Measurements from ENCODE around the gene SHCBP1L. TPM values are rescaled to one million over a fixed set of nuclear protein-coding genes. Genes with fewer than 3 reads are reported as not detected.

SHCBP1L gene
- total and polyA plus RNA-seq, 9 donors, result not detected

DNA sequence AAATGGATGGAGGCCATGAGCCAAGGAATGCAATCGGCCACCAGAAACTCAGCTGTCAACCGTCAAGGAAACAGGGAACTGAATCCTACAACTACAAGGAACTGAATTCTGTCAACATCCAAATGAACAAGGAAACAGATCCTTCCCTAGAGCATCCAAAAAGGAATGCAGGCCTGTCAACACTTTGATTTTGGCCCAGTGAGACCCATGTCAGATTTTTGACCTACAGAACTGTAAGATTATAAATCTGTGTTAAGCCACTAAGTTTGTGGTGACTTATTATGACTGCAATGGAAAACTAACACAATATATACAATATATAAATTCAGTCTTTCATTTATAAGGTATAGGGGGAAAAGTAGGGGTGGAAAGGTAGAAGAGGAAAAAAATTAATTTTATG, 55.3 kb downstream of the SHCBP1L start:
- no peaks in the 10 kb centered on the region for H3K4me1 ChIP-seq (ENCODE audit: insufficient read depth)
- no peak overlapping the region for H3K4me3 ChIP-seq
- intact Hi-C loops (cut with DNase I), result no loop called here
- no peaks in the 10 kb centered on the region for H3K27me3 ChIP-seq
- DNase-seq, result no peak
- H3K27ac ChIP-seq, result no peak overlapping the region
- WGBS, 3 donors, result 75 to 83% (median 82%) methylated on average over 2 of the region's 2 CpGs
- no peak for TF ChIP-seq POLR2A (IDR thresholded peaks at IDR 0.05)
- no peak for TF ChIP-seq EP300 (IDR thresholded peaks at IDR 0.05)
- TF ChIP-seq, protein P1, sequence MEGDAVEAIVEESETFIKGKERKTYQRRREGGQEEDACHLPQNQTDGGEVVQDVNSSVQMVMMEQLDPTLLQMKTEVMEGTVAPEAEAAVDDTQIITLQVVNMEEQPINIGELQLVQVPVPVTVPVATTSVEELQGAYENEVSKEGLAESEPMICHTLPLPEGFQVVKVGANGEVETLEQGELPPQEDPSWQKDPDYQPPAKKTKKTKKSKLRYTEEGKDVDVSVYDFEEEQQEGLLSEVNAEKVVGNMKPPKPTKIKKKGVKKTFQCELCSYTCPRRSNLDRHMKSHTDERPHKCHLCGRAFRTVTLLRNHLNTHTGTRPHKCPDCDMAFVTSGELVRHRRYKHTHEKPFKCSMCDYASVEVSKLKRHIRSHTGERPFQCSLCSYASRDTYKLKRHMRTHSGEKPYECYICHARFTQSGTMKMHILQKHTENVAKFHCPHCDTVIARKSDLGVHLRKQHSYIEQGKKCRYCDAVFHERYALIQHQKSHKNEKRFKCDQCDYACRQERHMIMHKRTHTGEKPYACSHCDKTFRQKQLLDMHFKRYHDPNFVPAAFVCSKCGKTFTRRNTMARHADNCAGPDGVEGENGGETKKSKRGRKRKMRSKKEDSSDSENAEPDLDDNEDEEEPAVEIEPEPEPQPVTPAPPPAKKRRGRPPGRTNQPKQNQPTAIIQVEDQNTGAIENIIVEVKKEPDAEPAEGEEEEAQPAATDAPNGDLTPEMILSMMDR (IDR thresholded peaks at IDR 0.05), result no peak
- H3K36me3 ChIP-seq, result no peaks in the 10 kb centered on the region
- no peaks in the 10 kb centered on the region for H3K9me3 ChIP-seq

DNA sequence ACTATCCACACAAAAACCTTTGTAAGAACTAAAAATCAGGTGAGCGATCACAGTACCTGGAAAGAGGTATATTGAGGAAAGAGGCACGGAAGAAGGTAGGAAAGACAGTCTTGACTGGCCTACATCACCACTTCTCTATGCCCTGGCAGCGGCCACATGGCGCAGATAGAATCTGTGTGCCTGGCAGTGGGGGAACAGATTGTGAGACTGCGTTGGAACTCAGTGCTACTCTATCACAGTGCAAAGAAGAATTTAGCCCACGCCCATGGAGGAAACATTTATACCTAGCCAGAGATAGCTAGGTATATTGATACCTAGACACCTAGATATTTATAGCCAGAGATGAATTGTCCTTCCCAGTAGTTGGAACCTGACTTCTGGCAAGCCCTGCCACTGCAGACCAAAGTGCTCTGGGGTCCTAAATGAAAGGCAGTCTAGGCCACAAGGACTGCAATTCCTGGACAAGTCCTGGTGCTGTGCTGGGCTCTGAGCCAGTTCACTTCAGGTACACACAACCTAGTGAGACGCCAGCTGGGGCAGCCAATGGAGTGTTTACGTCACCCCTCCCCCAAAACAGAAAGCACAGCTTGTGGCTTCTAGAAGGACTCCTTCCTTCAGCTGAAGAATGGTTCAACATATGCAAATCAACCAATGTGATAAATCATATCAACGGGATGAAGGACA, 61.9 kb downstream of the SHCBP1L start:
- no peaks in the 10 kb centered on the region for H3K9me3 ChIP-seq
- intact Hi-C loops (cut with DNase I), result loop anchor here in 1 of 4 donors (5.0 kb wide), 1 partner anchor 1554 kb away; no protein-coding TSS in a partner anchor
- DNase-seq, result no peak
- no peak overlapping the region for H3K4me3 ChIP-seq
- no peaks in the 10 kb centered on the region for H3K27me3 ChIP-seq
- no peaks in the 10 kb centered on the region for H3K36me3 ChIP-seq
- no peaks in the 10 kb centered on the region for H3K4me1 ChIP-seq (ENCODE audit: insufficient read depth)
- no peak overlapping the region for H3K27ac ChIP-seq
- WGBS, 3 donors, result 86 to 89% (median 87%) methylated on average over 9 of the region's 9 CpGs
- TF ChIP-seq, protein P1 (IDR thresholded peaks at IDR 0.05), result no peak
- TF ChIP-seq POLR2A (IDR thresholded peaks at IDR 0.05), result no peak
- TF ChIP-seq EP300 (IDR thresholded peaks at IDR 0.05), result no peak

DNA sequence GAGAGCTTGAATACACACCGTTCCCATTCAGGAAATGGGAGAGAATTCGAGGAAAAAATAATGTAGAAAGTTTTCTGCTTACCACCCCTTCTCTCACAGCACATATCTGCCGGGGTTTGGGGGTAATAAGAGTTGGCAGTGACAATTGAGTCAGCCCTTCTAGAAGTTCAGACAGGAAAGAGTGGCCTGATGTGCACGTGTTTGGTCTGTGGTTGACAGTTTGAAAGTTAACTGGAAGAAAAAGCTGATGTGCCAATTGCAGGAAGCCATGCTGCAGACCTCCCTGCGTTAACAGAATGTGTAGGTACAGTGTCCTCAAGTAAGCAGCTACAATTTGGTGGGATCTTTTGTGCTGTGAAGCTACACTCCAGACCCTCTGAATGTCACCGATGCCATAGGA, 63.0 kb downstream of the SHCBP1L start:
- intact Hi-C loops (cut with DNase I), result loop anchor here in 1 of 4 donors (5.0 kb wide), 1 partner anchor 1553 kb away; no protein-coding TSS in a partner anchor
- no peak overlapping the region for H3K4me3 ChIP-seq
- no peaks in the 10 kb centered on the region for H3K27me3 ChIP-seq
- 63 to 70% (median 65%) methylated on average over 6 of the region's 6 CpGs for WGBS, 3 donors
- no peak for DNase-seq
- TF ChIP-seq, protein P1 (IDR thresholded peaks at IDR 0.05), result no peak
- no peak for TF ChIP-seq EP300 (IDR thresholded peaks at IDR 0.05)
- TF ChIP-seq POLR2A (IDR thresholded peaks at IDR 0.05), result no peak
- no peaks in the 10 kb centered on the region for H3K9me3 ChIP-seq
- H3K4me1 ChIP-seq (ENCODE audit: insufficient read depth), result no peaks in the 10 kb centered on the region
- H3K27ac ChIP-seq, result no peak overlapping the region
- no peaks in the 10 kb centered on the region for H3K36me3 ChIP-seq

DNA sequence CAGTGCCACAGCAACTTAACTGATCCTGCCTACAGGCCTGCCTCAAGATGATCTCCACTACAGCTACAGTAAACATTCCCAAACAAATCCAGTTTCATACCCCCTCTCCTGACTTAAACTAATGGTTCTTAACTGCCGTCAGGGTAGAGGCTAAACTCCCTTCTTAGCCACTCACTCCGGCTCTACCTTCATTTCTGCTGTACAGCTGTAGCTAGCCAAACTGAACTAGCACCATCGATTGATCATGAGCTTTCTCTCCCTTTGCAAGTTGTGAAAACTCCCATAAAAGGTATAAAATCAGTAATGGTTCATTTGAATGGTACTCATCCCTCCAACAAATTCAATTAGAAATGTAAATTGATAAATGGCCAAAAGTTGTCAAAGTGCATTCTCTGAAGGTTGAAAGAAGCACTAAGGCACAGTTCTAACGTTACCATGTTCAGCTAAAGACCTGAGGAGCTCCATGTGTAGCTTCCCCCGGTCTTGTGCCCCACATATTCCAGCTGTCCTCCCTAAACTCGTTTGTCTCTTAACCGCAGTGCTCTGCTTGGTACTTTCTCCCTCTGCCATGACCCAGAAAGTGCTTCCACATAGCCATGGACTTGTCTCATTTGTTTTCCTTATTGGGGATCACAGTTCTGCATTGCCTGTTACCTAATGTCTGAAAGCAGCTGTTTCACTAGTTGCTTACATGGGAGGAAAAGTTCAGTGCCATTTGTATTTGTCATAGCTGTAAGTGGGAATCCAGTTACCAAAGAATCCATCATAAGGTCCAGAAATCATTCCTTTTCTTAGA, 64.0 kb downstream of the SHCBP1L start:
- Histone ChIP-seq H3K36me3 (no peaks in the 10 kb centered on the region), H3K4me3 (no peak overlapping the region), H3K4me1 (ENCODE audit: insufficient read depth) (no peaks in the 10 kb centered on the region), H3K27ac (no peak overlapping the region), H3K9me3 (no peaks in the 10 kb centered on the region), H3K27me3 (no peaks in the 10 kb centered on the region)
- no peak for DNase-seq
- TF ChIP-seq, protein P1 (IDR thresholded peaks at IDR 0.05), result no peak
- TF ChIP-seq EP300 (IDR thresholded peaks at IDR 0.05), result no peak
- no peak for TF ChIP-seq POLR2A (IDR thresholded peaks at IDR 0.05)
- intact Hi-C loops (cut with DNase I), result no loop called here
- 64 to 72% (median 67%) methylated on average over 7 of the region's 7 CpGs for whole genome bisulfite sequencing, 3 donors

Data from ovary (tissue), 9 donors.